GM18508 (cell line): ENCODE data around the gene UST.
A peak's percentile ranks its signal among the peaks of the same experiment; 100 is the strongest.
"Not testable (repeated sequence)": the region's sequence is repeated elsewhere in the genome, so short reads cannot be mapped to it uniquely, and the experiment has no call there.

ENCODE experiments used
- ATAC-seq: cut with Tn5 transposase; IDR thresholded peaks from one replicate; pipeline ENCODE4 v1.9.1; 2021; ENCODE audit warnings: moderate number of reproducible peaks; ENCODE audit not compliant: insufficient read depth, unreplicated experiment

Gene UST

DNA sequence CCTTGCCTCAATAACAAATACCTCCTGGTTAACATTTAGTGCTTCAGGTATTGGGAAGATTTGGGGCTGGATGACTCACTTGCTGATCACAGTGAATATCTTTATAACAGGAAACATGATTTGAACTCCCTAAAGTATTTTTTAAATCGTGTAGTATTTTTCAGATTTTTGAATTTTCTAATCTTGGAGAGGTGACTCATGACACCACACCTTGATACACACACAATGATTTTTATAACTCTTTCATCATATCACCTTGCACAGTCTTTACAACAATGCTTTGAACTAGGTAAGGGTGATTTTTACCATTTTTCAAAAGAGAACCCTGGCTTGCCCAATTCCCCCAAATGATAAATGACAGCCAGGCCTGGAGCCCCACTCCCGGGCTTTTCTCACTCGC, 273.5 kb downstream of the UST start:
- no peak for ATAC-seq

DNA sequence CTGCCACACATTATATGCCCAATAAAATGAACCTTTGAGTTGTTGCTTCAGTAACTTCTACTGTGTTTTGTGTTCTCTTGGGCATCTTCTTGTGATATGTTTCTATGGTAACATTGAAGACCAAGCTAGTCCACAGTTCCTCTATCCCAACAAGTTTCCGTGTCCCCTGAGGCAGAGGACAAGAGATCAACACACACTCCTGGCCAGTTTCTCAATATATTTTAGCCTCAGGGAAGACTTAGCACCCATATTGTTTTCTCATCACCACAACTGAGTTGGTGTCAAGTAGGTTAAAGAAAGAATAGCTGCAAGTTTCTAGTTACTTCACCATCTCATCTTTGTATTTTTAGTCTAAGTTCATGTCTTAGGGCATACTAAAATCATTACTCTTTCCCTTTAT, 277.5 kb downstream of the UST start:
- ATAC-seq: no peak

DNA sequence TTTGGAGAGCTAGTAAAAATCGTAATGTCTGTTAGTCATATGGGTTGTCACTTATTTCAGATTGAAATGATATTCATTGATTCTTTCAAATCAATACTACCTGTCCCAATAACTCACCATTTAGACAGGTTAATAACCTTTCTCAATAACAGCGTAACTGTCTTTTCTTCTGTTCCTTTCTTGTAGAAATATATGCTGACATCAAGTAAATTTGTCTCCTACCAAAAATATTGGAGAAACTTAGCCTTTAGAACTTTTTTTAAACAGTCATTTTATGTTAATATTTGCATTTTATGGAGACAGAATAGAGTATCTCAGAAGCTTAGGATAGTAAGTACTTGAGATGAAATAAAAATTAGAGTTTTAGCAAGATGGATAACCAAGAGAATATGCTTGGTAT, 278.2 kb downstream of the UST start:
- ATAC-seq: no peak

DNA sequence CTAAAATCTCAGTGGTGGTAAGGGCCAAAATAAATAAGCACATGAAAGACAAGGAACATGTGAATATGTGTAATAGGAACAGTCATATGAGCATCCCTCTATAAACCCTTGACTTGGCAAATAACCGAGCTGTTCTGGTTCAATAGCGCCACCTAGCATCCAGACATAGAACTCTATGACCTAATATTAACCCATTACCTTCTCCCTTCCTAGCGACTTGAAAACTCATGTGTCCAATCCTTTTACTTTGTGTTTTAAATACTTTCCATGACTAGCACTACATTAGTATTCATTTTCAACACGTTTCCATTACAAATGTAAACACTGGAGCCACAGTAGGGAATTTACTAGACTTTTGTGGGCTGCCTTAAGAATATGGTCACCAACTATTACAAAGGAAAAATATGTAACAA, 279.7 kb downstream of the UST start:
- ATAC-seq: no peak

DNA sequence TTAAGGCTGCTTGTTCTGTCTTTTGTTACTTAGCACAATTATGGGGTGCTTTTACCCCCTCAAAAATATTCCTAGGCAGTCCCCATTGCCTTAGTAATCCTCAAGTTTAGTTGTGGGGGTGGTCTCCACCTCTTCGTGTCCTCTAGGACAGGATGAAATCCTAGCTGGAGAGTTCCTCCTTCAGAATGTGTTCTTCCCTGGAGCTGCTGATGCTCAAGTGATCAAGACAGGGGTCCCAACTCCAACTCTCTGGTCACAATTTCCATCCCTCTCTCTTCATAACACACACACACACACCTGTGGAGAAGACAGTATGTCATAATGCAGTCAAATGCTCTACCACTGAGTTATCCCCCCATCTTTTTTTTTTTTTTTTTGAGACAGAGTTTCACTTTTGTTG, 280.7 kb downstream of the UST start:
- ATAC-seq: no peak

DNA sequence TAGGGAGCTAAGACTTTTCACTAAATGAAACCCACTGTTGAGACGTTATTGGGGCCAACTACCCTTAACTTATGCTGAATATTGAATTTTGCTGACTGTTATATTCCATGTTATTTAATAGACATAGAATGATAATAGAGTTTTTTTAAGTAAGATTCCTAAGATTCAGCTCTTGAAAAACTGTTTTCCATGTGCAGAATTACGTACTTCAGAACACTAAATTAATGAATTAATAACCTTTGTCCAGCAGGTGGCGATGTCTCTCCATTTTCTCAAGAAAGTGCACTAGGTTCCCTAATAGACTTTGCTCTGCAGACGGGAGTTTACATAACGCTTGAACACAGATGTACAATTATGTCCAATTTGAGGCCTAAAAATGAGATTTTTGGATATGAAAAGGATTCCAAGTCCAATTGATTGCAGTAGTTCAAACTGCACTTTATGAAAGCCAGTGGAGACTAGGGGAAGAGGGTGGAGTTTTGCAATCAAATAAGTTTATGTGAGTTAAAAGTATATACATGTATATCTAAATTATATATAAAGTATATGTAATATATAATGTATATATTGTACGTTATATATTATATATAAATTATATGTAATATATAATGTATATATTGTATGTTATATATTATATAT, 282.1 kb downstream of the UST start:
- no peak for ATAC-seq

DNA sequence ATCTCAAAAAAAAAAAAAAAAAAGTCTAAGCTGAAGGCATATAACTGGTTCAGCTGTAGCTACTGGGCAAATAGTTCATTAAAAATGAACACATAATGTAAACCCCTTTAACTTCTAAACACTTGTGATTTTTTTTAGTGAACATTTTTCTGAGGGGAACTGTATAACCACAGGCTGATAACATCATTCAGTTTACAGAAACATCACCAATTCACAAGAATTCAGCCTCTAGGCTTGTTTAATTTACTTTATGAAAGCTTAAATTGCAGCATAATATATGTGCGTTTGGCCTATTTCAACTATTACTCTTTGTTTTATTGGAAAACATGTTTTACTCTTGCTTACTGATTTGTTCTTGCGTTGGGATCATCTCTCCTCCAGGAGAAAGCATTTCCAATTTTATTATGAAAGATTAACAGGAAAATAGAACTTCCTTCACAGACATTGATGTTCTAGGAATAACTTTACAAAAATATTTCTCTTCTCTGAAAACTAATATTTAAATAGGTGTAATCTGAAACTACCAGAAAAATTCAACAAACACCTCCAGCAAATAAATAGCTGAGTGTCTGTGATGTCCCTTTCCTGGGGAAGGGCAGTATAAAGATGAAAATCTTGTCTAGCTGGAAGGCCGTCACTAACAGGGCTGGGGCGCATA, 284.5 kb downstream of the UST start:
- no peak for ATAC-seq

DNA sequence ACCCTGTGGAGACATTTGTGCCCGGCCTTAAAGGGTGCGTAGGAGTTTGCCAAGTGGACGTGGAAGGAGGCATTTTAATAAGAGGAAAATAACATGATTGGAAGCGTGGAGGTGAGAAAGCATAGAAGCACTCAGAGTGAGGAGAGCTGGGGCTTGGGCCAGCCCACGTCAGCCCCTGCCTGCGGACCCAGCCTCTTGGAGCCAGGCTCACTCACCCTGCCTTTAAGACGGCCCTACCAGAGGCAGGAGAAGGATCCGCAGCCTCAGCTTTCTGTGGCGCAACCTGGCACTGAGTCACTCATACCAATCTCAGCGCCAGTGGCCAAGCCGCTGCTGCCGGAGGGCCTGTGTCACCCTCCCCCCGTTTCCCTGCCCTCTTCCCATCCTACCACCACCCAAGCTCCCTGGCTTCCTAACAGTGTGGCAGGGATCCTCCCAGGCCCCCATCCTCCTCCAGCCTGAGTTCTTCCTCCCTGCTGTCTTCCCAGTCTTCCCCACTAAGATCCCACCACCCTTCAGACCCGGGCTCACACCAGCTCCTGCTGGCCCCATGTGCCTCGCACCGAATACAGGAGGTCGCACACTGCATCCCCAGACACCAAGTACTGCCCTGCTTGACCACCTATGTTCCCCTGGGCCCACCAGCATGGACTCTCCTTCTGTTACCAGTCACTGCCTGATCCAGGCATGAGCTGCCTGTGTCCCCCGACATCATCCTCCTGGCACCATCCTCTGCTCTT, 285.2 kb downstream of the UST start:
- ATAC-seq: peak; percentile 6

DNA sequence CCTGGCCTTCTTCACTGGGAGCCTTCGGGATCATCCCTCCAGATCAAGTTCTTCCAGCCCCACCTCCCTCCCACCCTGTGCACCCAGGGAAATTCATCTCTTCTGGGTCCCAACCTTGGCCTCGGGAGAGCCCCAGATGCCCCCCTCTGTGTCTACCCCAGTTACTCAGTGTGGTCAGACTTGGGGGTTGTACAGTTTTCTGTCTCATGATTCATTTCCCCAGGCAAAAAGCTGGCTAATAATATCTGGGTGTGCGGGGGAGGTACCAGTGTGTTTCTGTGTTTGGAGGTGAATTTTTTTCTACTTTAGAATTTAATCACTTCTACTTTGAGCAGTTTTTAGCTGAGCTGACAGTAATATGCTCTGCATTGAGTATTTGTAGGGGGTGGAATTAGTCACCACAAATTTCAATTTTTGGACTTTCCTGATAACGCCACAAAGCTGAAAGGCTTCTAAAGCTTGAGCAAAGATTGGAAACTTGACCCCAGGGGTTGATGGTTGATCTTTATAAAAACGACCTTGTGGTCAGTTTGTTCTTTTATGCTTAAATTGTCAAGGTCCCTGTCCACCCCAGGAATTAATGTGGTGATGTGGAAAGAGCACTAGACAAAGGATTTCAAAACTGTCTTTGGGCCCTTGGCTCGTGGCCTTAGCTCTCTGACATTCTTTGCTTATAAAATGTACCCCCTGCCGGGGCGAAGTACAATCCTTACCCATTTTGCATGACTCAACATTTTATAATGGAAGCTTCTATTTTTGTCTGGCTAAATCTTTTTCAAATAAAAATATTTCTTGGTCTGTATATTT, 286.0 kb downstream of the UST start:
- peak; percentile 67 for ATAC-seq

DNA sequence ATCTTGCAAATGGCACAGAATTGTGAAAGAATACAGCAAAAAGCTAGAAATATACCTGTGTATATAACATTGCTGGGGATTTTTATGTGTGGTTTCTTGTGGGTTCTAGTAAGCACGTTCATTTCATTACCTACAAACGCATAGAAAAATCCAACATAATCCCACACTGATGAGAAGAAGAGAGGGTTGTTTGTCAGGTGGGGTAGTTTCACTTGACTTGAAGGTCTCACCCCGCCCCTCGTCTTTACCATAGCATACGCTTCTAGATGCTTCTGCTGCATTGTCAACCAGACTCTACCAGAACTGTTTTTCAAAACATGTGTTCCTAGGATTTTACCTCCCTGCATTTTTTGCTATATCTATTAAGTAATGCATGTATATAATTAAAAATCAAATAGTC, 286.6 kb downstream of the UST start:
- ATAC-seq: no peak

DNA sequence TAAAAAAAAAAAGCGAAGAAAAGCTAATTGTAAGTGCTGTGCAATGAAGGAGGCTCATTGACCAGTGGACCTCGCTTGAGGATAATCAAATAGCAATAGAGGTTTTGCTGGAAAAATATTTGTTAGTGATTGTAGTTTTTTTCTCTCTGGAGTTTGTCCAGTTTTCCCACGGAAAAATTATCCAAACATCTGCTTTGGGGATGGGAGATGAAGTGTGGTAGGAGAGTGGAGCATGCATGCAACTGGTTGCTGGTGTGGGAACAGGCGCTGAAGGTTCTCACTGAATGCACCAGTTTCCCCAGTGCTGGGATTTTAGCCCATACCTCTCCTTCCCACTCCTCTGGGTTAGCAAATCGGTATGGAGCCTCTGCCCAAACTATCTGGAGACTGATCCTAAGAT, 288.9 kb downstream of the UST start:
- no peak for ATAC-seq

DNA sequence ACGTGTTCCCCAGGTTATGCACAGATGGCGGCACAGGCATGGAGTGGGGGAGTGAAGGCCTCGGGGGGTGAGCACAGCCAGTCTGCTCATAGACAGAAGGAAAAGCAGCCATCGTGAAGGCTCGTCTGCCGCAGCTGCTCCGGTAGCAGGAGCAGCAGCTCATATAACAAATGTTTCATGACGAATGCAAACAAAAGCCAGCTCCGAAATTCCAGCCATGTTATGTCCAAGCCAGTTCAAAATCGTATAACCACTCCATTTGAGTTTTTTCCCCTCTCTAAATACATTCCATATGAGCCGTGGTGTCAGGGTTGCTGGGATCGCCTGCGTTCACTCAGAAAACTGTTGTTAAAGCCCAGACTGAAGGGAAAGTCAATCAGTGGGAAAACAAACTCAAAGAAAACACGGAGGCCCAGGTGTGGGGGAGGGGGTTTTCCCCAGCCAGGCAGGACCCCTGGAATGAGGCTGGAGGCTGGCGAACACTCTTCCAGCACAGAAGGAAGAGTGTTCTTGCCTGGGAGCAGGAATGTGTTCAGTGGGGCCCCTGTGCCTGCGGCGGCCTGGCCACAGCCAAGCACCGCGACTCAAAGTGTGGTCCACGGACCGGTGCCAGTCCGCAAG, 290.3 kb downstream of the UST start:
- ATAC-seq: no peak

DNA sequence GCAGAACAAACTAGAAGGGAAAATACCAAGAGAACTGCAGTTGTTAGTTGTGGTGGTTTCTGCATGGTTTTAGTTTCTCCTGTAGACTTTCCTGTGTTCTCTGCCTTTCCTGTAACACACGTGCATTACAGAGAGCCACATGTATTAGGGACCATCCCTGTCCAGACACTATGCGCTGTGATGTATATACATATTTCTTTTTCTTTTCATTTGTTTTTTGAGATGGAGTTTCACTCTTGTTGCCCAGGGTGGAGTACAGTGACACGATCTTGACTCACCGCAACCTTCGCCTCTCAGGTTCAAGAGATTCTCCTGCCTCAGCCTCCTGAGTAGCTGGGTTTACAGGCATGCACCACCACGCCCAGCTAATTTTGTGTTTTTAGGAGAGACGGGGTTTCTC, 292.2 kb downstream of the UST start:
- not testable (repeated sequence) for ATAC-seq

DNA sequence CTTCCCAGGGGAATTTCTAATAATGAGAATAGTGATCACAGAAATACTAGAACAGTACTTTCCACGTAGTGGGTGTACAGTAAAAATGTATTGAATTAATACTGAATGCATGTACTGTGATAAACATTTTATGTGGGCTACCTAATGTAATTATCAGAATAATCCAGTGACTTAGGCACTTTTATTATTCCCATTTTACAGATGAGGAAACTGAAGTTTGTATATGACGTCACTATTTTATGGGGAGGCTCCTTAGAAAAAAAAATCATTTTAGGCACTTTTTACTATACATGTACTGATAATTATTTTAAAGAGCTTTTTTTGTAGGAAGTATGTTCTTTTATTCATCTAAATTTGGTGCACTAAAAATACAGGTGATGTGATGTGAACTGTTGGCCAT, 295.1 kb downstream of the UST start:
- no peak for ATAC-seq

GRCh38 chr6:149043476-149044130, 296.8 kb downstream of the UST start:
- no peak for ATAC-seq

DNA sequence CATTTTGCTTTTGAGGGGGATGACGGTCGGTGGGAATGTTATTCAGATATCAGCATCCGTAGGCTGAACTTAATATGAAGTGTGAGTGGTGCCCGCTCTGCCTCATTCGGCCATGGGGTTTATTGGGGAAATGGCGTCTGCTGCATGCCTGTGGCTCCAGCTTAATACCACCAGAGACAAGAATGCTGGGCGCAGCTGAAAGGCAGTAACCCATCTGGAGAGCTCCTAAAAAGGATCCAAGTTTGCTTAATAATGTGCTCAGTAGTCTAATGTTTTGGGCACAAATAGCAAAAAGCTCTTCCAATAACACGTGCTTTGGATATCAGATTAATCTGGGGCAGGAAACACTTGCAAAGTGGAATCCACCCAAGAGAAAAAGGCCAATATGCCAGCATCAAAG, 297.7 kb downstream of the UST start:
- no peak for ATAC-seq

GRCh38 chr6:149045404-149045803, 298.6 kb downstream of the UST start:
- no peak for ATAC-seq

DNA sequence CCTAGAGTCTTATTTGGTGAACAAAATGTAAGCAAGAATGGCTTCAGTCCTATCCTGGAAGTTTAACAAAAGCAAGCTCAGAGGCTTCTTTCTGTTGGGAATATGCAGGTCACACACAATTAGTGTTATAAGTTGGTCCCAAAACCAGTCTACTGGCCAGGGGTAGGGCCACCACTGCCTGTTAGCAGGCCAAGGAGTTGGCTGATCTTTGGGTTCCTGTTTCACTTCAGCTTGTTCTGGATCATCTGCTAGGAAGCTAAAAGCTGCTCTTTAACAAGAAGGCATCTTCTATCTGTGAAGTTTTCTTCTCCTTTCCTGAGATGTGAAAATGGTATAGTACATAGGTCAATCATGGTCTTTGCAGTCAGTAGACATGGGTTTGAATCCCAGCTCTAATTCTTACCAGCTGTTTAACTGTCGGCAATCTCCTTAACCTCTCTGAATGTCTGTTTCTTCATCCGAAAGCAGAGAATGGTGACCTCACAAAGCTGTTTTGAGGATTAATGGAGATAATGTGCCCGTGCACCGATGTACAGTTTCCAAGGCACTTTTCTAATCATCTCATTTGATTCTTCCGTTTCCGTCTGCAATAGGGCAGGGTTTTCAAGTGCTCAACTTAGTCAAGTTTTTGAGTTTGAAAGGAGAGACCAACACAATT, 299.5 kb downstream of the UST start:
- no peak for ATAC-seq

DNA sequence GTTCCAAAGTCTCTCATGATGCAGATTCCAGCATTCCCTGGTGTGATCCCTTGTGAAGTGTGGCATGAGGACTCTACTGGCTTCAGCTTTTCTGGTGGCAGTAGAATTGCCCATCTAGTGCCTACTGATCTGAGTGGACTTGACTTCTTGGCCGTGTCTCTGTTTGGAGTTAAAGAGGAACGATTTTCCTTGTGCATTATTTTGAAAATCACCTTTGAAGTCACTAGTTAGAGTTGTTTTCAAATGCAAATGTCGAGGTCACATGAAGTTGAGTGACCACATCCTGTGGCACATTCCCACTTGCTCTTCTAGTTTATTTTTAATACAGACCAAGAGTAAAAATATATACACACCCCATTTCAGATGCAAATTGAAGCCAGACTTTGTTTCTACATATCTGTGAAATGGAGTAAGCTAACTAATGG, 300.0 kb downstream of the UST start:
- no peak for ATAC-seq
